SJCRH30 (cell line): Measurements from ENCODE around the gene SP140. TPM values are rescaled to one million over a fixed set of nuclear protein-coding genes. Genes with fewer than 3 reads are reported as not detected.
"Not testable (repeated sequence)": the region's sequence is repeated elsewhere in the genome, so short reads cannot be mapped to it uniquely, and the experiment has no call there.

Source experiments
- DNase-seq, 2 experiments: peaks; one replicate each; pipeline ENCODE4 v3.0.0-alpha.2; 2015 to 2020
- H3K27ac ChIP-seq: fragments of 250-450 bp; sonication (Bioruptor Pico); 2 replicates; pipeline ENCODE4 v1.5.1; 2020; ENCODE audit warnings: mild to moderate bottlenecking, moderate library complexity
- H3K27me3 ChIP-seq: fragments of 250-450 bp; sonication (Bioruptor Pico); 2 replicates; pipeline ENCODE4 v1.5.1; 2020; ENCODE audit warnings: mild to moderate bottlenecking, moderate library complexity
- H3K36me3 ChIP-seq: fragments of 250-450 bp; sonication (Bioruptor Pico); 2 replicates; pipeline ENCODE4 v1.5.1; 2020; ENCODE audit warnings: mild to moderate bottlenecking, moderate library complexity
- H3K4me1 ChIP-seq: fragments of 250-450 bp; sonication (Bioruptor Pico); 2 replicates; pipeline ENCODE4 v1.5.1; 2020; ENCODE audit warnings: mild to moderate bottlenecking, moderate library complexity
- H3K4me3 ChIP-seq: fragments of 250-450 bp; sonication (Bioruptor Pico); 2 replicates; pipeline ENCODE4 v1.5.1; 2020; ENCODE audit warnings: mild to moderate bottlenecking, moderate library complexity
- H3K9me3 ChIP-seq: fragments of 250-450 bp; sonication (Bioruptor Pico); replicated peaks from 2 replicates; pipeline ENCODE4 v1.5.1; 2020; ENCODE audit warnings: mild to moderate bottlenecking, moderate library complexity
- total RNA-seq: library from RNA; depleted of rRNA; stranded (reverse); fragments of >200 nt; shearing (Covaris generic); gene quantifications from 2 replicates; pipeline ENCODE4 v1.2.3, GENCODE V29; 2014

SP140 gene
- total RNA-seq, 1 experiment from 2014 or later: 0.12 TPM

DNA sequence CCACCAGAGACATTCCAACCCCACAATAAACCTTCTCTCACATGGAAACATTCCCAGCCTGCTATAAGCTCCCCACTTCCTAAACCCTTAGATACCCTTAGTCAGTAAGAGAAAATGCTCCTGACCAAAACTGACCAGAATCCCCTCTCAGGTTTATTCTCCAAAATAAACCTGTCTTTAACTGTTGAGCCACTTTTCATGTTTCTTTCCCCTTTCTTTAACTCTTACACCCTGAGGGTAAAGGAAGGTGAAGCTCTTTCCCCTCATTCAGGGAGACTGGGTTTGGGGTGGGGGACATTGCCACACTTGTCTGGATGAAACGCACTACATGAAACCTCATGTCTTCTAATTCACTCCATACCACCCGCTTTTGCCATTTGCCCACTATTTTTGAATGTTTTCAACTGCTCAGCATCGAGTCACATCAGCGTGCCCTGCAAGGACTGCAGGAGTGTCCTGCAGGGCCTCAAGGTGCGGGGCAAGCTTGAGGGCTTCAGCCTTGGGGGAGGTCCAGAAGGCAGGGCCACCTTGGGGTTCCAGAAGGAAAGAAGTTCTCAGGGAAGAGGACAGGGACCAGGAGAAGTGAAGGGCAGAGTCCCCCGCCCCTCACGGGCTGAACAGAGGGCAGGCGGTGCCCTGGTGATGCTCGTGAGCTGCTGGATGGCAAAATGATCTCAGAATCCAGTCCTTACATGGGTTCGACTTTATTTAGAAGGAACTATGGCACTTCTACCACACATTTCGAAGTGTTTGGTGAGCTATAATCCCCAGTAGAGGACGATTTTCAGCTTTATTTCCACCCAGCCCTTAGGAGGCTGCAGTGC lies 97.2 kb downstream of the SP140 start:
- H3K9me3 ChIP-seq: 0 out of 2 replicates have a peak, but pooled peaks cover 3% of the 10 kb centered on the region
- no peaks in the 10 kb centered on the region for H3K27me3 ChIP-seq
- H3K27ac ChIP-seq: no peak overlapping the region
- H3K4me1 ChIP-seq: peaks cover 2% of the 10 kb centered on the region; the same call in 1 of the 2 replicates
- H3K4me3 ChIP-seq: no peak overlapping the region
- no peak for DNase-seq
- no peaks in the 10 kb centered on the region for H3K36me3 ChIP-seq

DNA sequence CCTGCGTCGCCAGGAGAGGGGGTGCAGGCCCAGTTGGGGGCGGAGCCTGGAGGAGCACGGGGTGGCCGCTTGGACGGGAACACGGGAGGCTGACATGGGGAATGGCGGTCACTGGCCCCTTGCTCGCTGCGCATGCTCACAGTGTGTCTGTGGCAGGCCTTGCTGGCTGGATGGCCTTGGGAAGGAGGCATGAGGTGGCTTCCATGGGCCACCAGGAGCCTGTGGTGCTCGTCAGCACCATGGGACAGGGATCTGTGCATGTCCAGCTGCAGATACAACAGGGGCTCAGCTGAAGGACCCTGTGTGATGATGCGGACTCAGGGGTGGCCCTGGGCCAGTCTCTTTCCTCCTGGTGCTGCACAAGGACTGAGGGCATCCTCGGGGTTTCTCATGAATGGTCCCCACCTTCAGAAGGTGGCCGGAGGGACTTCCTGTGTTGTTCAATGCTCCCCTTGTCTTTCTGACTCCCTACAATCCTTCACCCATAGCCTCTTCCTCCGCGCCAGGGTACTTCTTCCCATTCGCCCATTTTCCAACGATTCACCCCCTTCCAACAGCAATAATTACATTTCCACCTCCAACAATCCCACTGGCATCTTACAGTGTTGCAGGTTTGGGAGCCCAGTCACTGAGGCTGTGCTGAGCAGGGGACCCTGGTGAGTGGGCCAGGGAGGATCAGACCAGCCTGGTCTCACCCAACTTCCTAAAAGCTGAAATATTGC lies 98.0 kb downstream of the SP140 start:
- 0 out of 2 replicates have a peak, but pooled peaks cover 3% of the 10 kb centered on the region for H3K9me3 ChIP-seq
- H3K27ac ChIP-seq: no peak overlapping the region
- H3K36me3 ChIP-seq: no peaks in the 10 kb centered on the region
- DNase-seq: peak in 1 of 2 experiments; percentile 13
- H3K27me3 ChIP-seq: no peaks in the 10 kb centered on the region
- H3K4me1 ChIP-seq: peaks cover 5% of the 10 kb centered on the region; the same call in 1 of the 2 replicates
- no peak overlapping the region for H3K4me3 ChIP-seq

DNA sequence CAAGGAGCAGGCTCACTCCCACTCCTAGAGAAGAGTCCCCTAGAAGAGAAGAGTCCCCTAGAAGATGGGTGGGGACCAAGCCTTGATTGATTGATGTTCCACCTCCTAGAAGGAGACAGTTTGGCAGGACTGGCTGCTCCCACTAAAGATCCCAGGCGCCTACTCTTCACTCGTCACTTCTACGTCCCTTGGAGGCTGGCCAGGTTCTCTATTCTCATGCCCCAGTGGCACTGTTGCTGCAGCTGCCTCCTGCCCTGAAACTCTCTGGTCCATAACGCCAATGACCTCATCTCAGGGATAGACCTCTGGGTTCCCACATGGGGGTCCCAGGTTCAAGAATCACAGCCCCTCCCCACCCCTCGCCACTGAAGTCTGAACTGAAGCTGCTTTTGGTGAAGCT lies 99.0 kb downstream of the SP140 start:
- peak in 1 of 2 experiments; percentile 11 for DNase-seq
- H3K36me3 ChIP-seq: no peaks in the 10 kb centered on the region
- H3K4me3 ChIP-seq: no peak overlapping the region
- H3K27me3 ChIP-seq: no peaks in the 10 kb centered on the region
- no peak overlapping the region for H3K27ac ChIP-seq
- 0 out of 2 replicates have a peak, but pooled peaks cover 3% of the 10 kb centered on the region for H3K9me3 ChIP-seq
- peaks cover 5% of the 10 kb centered on the region; the same call in 1 of the 2 replicates for H3K4me1 ChIP-seq

DNA sequence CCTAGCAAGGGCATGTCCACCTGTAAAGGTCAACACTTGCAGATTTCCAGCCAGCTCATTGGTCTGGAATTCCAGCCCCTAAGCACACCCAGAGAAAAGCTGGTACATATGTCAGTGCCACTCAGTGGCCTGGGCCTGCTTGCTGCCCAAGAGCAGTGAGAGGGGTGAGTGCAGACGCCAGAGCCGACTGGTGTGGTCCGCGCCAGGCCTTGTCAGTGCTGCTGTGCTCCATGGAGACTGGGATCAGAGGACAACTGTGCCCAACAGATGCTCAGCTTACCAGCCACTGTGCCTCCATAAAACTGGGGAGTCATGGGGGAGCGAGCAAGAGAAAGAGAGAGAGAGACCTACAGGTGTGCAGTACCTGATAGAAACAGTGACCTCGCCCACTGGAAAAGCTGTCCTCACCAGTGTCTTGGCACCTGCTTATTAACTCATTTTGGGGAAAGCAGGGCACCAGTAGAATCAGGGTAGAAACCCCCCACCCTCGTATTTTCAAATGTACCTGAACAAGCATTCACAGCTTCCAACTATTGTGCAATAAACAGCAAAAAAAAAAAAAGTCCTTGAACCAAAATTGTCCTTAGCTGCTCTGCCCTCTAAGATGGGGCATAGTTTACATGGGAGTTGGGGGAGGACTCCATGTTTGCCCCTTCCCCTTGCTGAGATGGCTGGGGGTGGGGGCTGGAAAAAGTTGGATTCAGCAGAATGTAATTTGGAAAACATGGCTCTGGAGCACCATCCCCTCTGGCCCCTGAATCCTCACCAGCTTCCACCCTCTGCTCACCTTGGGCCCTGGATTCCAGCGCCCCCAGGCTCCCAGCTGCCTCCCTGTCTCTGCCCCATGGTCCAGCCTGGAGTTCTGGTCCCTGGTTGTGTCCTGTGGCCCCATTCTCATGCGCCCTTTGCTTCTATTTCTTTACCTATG lies 100.0 kb downstream of the SP140 start:
- H3K27ac ChIP-seq: no peak overlapping the region
- DNase-seq: peak in 1 of 2 experiments; percentile 14
- H3K4me1 ChIP-seq: peaks cover 5% of the 10 kb centered on the region; the same call in 1 of the 2 replicates
- H3K27me3 ChIP-seq: no peaks in the 10 kb centered on the region
- H3K36me3 ChIP-seq: no peaks in the 10 kb centered on the region
- H3K4me3 ChIP-seq: no peak overlapping the region
- 0 out of 2 replicates have a peak, but pooled peaks cover 1% of the 10 kb centered on the region for H3K9me3 ChIP-seq

DNA sequence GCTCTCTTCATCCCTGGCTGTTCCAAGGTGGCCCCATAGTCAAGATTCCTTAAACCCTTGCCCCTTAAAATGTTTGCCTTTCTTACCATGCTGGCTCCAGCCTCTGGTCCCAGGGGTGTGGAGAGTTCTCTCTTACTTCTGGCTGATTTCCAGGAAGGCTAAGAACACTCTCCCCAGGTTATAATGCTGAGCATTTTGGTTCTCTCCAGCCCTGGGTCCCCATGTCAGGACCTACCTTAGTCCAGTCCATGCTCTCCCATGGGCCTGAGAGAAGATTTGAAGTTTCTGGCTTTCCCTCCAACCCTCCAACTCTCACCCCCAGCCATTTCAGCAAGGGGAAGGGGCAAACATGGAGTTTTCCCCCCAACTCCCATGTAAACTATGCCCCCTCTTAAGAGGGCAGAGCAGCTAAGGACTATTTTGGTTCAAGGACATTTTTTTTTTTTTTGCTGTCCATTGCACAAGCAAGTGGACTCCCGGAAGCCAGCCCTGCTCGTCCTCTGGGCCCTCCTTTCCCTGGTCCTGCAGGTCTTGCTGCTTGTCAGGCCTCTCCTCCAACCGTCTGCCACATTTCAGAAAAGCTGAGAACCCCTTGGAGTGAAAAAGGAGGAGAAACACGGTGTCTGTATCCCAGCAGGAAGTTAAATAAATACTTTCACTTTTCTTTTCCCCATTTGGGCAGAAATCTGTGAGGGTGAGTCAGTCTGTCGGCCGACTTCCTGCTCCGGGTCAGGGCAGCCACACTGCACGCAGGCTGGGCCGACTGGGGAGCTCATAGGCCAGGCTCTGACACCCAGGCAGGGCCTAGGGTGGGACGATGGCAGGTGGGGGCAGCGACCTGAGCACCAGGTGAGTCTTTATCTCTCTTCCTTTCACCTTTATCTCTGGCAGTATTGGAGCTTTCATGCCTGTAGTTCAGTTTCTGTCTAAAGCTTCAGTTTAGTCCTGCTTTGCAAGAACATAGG lies 101.2 kb downstream of the SP140 start, which contains the start of gene SP140L:
SP140L (plus strand) TSS at position 741 of the 965 bp plus-strand sequence; CDS start at position 818, 77 bp downstream.
- Histone ChIP-seq H3K27ac (peak within 1 kb of the TSS; percentile 33), H3K36me3 (no peaks in the 10 kb centered on the region), H3K4me3 (peak within 1 kb of the TSS; percentile 45), H3K4me1 (peaks cover 8% of the 10 kb centered on the region; the same call in 1 of the 2 replicates), H3K27me3 (no peaks in the 10 kb centered on the region), H3K9me3 (no peaks in the 10 kb centered on the region)
- DNase-seq: peak; percentile 52 to 62

DNA sequence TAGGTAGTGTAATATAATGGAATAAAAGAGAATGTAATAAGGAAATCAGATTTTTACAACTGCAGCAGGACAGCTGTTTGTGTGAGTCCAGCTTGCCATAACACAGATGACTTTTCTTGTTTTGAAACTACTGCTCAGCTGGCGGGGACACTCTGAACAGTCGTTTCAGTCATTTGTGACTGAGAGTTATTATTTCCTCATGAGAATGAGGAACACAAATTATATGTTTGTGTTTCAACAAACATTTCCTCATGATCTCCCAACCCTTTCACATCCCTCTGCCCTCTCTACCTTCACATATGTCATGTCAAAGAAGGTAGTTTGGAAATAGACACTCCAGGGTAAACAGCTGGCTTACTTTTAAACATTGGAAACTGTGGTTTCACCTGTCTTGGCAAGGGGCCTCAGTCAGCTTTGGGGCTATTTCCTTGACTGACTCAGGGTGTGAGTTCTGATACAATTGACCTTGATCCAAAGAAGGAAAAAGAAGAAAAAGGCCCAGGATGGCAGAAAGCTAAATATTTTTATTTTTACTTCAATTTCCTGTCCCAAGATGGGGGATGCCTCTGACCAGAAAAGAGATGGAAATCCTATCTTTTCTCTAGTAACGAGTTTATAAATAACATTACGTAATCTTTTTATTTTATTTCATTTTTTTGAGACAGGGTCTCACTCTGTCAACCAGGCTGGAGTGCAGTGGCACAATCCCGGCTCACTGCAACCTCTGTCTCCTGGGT lies 102.0 kb downstream of the SP140 start:
- peak overlapping the region; percentile 45 for H3K4me3 ChIP-seq
- H3K27me3 ChIP-seq: no peaks in the 10 kb centered on the region
- no peaks in the 10 kb centered on the region for H3K9me3 ChIP-seq
- DNase-seq: peak in 1 of 2 experiments; percentile 11
- H3K27ac ChIP-seq: peak overlapping the region; percentile 33; the same call in 1 of the 2 replicates
- H3K4me1 ChIP-seq: peaks cover 8% of the 10 kb centered on the region; the same call in 1 of the 2 replicates
- no peaks in the 10 kb centered on the region for H3K36me3 ChIP-seq

DNA sequence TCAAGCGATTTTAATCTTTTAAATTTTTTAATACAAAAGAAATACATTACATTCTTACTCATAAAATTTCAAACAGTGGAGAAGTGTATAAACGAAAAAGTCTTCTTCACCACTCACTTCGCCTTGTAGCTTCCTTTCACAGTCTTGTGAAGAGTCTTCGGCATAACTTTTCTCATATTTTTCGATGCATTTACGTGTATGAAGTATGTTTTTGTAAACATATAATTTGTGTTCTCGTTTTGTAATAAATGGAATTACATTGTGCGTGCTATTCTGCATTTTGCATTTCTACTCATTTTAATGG lies 102.6 kb downstream of the SP140 start:
- H3K27me3 ChIP-seq: no peaks in the 10 kb centered on the region
- H3K4me1 ChIP-seq: peaks cover 8% of the 10 kb centered on the region; the same call in 1 of the 2 replicates
- H3K4me3 ChIP-seq: no peak overlapping the region
- H3K9me3 ChIP-seq: no peaks in the 10 kb centered on the region
- H3K27ac ChIP-seq: no peak overlapping the region
- DNase-seq: no peak
- no peaks in the 10 kb centered on the region for H3K36me3 ChIP-seq

DNA sequence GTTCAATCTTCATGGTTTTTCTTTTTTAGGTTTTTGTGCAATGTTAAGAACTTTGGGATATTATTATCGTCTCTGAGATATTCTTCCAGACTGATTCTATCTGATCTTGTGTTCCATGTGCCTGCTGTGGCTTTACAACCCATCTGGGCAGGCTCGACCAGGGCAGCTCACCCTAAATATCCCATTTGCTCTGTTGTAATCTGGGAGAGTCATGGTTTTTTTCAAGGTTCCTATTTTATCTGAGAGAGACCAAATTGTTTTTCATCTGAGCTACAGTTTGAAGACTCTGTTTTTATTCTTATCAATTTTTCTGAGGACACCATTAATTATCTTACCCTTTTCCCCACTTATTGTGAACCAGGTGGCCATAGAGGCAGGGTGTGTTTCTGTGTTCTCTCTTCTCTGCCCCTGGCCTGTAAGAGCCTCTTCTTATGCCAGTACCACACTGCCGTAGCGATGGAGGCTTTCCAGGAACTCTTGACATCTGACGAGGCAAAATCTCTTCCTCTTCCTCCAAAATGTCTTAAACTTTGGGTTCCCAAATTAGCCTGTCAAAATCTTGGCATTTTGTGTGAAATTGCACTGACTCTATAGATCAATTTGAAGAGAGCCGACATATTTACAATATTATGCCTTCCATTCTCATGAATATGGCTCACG lies 104.5 kb downstream of the SP140 start:
- peaks cover 8% of the 10 kb centered on the region; the same call in 1 of the 2 replicates for H3K4me1 ChIP-seq
- no peak overlapping the region for H3K4me3 ChIP-seq
- no peak overlapping the region for H3K27ac ChIP-seq
- DNase-seq: no peak
- H3K9me3 ChIP-seq: no peaks in the 10 kb centered on the region
- H3K27me3 ChIP-seq: no peaks in the 10 kb centered on the region
- H3K36me3 ChIP-seq: no peaks in the 10 kb centered on the region

DNA sequence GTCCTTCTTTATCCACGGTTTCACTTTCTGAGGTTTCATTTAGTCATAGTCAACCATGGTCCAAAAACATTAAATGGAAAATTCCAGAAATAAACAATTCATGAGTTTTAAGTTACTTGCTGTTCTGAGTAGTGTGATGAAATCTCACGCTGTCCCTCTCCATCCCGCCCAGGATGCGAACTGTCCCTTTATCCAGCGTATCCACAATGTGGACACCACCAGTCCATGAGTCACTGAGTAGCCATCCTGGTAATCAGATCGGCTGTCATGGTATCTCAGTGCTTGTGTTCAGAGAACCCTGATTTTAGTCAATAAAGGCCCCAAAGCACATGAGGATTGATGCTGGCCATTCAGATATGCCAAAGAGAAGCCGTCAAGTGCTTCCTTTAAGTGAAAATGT lies 105.2 kb downstream of the SP140 start:
- no peaks in the 10 kb centered on the region for H3K27me3 ChIP-seq
- no peak overlapping the region for H3K4me3 ChIP-seq
- no peaks in the 10 kb centered on the region for H3K9me3 ChIP-seq
- H3K27ac ChIP-seq: no peak overlapping the region
- no peaks in the 10 kb centered on the region for H3K36me3 ChIP-seq
- peaks cover 8% of the 10 kb centered on the region; the same call in 1 of the 2 replicates for H3K4me1 ChIP-seq
- DNase-seq: peak; percentile 24 to 26

DNA sequence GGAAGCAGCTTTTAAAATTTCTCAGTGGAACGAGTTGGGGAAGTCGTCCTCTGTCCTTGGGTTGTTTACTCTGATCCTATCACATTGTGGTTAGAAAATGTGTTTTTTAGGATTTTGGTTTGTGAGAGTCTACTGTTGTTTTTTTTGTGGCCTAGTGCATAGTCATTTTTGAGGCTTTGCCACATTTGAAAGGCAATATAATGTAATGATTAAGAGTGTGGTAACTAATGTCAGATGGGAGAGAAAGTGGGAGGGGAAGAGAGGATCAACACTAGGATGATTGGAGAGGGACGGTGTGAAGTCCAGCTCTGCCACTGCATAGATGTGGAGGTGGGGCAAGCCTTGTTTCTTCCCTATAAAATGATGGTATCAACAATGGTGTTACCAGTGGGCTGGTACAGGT lies 109.9 kb downstream of the SP140 start:
- DNase-seq: no peak
- 0 out of 2 replicates have a peak, but pooled peaks cover 4% of the 10 kb centered on the region for H3K4me1 ChIP-seq
- H3K27me3 ChIP-seq: no peaks in the 10 kb centered on the region
- H3K36me3 ChIP-seq: no peaks in the 10 kb centered on the region
- no peak overlapping the region for H3K27ac ChIP-seq
- no peak overlapping the region for H3K4me3 ChIP-seq
- H3K9me3 ChIP-seq: peaks cover 2% of the 10 kb centered on the region; the same call in 1 of the 2 replicates

DNA sequence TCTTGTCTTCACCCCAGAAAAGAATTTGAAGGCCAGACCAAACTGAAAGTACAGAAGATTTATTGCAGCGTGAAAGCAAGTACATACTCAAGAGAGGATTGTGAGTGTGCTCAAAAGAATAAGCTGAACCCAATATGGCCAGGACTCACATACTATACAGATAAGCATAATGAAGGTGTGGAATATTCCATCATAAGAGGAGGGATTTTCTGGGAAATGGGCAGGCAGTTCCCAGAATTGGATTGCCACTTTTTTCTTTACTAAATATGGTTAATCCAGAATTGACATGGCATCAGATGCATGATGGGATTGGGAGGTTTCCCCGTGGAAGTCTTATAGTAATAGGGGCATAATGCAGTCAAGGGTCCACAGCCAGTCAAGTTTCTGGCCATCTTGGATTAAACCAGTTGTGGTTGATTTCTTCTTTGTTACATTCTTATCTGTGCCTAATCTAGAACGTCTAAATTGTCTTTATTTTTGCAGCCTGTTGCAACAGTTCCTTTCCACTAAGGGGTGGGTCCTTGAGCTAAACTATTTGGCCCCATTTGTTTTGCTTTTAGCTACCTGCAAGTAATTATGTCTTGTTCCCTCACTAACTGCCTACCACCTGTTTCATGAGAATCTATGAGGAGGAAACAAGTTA lies 110.4 kb downstream of the SP140 start:
- Histone ChIP-seq H3K4me3 (no peak overlapping the region), H3K4me1 (0 out of 2 replicates have a peak, but pooled peaks cover under 1% of the 10 kb centered on the region), H3K9me3 (peaks cover 2% of the 10 kb centered on the region; the same call in 1 of the 2 replicates), H3K36me3 (no peaks in the 10 kb centered on the region), H3K27me3 (no peaks in the 10 kb centered on the region), H3K27ac (no peak overlapping the region)
- DNase-seq: no peak

DNA sequence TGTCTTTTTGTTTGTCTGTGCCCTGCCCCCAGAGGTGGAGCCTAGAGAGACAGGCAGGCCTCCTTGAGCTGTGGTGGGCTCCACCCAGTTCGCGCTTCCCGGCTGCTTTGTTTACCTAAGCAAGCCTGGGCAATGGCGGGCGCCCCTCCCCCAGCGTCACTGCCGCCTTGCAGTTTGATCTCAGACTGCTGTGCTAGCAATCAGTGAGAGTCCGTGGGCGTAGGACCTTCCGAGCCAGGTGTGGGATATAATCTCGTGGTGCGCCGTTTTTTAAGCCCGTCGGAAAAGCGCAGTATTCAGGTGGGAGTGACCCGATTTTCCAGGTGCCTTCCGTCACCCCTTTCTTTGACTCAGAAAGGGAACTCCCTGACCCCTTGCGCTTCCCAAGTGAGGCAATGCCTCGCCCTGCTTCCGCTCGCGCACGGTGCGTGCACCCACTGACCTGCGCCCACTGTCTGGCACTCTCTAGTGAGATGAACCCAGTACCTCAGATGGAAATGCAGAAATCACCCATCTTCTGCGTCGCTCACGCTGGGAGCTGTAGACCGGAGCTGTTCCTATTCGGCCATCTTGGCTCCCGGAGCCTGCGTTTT lies 116.5 kb downstream of the SP140 start:
- DNase-seq, H3K4me1 ChIP-seq, H3K9me3 ChIP-seq, H3K27ac ChIP-seq, H3K27me3 ChIP-seq, H3K36me3 ChIP-seq, H3K4me3 ChIP-seq: not testable (repeated sequence)
